GM21526 (cell line): Measurements from ENCODE around the gene IQSEC1.

ENCODE experiments used
- ATAC-seq: cut with Tn5 transposase; IDR thresholded peaks from one replicate; pipeline ENCODE4 v1.9.1; 2021; ENCODE audit warnings: moderate library complexity; ENCODE audit not compliant: unreplicated experiment, low FRiP score

IQSEC1 gene

DNA sequence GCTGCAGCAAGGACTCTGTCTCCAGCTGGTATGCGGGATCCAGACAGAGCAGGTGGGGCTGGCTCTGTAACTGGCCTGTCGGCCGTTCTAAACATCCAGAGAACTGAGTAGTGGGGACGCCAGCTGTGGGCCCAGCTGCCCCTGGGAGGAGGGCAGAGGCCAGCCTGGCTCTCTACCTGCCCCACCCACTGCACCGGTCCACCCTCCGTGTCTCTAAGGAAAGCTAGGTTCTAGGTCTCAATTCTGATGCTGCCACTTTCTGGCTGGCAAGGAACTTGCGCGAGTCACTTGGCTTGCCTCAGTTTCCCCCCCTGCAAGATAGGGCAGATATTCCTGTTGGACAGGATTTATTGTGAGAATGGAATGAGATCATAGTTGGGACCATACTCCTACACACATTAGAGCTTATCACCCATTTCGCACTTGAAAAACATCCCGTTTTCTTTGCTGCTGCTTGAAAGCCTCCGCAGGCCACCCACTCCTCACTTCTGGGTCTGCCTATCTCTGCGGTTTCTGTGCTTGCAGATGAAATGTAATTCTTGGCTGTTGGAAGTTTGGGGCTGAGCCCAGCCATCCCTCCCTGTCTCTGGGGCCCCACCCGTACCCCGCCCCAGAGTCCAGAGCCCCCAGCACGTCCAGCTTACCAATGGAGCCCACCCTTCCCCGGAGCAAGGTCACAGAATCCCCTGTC lies 65.8 kb downstream of the IQSEC1 start:
- no peak for ATAC-seq

DNA sequence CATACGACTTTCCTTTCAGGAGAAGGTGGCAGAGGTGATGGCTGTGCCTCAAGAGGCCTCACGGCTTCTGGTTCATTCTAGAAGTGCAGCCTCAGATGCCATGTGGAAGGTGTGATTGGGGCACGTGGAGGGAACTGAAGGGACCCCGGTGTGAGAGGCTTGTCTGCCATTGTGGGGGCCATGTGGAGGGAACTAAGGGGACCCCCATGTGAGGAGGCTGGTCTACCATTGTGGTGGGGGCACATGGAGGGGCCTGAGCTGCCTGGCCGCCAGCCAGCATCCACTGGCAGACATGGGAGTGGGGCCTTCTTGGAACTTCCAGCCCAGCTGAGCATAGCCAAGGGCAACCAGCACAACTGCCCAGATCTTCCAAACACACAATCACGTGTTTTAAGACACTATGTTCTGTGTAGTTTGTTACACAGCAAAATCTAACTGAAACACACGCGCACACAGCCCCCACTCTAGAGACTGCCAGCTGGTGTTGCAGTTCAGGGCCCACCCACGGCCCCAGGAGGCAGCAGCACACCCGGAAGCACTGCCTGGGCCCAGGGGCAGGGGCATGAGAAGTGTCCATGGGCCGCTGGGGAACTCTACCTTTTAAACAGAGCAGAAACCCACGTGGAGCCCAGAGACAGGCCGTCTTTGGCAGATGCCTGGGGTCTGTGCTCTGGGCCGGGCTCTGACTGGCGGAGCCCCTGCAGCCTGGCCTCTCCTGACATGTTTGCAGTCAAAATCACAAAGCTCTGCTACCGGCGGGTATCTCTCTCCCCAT lies 66.8 kb downstream of the IQSEC1 start:
- no peak for ATAC-seq

DNA sequence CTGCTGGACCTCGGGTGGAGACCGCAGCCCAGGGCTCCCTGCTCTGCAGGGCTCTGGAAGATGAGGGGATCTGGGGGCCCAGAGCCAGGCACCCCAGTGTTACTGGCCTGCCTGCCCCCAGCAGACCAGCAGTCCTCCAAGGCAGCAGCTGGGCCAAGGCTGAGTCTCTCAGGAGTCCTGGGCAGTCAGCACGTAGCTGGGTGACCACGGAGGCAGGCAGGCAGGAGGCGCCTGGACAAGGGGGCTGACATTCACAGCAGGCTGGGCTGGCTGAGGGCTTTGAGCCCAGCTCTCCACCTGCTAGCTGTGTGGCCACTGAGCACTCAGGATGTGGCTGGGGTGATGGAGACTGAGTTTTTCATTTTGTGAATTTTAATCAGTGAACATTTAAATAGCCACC lies 67.9 kb downstream of the IQSEC1 start:
- no peak for ATAC-seq

DNA sequence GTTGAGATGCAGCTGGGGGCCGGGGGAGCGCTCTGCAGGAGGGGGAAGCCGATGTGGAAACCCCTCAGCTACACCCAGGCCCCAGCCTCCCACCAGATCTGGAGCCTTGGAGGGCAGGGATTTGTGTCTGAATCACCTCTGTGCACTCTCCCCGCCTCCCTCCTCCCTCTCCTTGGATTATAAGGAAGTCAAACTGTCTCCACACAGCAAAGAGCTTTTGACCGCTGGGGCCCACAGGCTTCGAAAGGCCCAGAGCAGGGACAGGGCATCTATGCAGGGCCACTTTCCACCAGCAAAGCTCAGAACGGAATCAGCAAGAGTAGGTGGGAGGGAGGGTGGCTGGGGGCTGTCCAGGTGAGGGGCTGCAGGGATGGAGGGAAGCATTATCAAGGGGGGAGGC lies 68.9 kb downstream of the IQSEC1 start:
- no peak for ATAC-seq

DNA sequence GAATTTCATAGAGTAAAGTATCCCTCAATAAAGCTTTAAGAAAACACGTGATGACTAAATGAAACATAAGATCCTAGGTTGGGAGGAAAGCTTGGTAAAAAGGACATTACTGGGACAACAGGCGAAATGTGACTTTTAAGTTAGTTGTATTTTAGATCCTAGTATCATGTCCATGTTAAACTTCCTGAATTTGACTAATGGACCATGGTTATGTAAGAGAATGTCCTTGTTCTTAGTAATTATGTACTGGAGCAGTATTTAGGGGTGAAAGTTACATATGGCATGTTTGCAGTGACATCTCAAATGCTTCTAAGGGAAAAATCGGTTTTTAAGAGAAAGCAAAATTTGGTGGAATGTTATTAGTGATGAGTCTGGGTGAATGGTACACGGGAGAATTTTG lies 69.6 kb downstream of the IQSEC1 start:
- no peak for ATAC-seq

DNA sequence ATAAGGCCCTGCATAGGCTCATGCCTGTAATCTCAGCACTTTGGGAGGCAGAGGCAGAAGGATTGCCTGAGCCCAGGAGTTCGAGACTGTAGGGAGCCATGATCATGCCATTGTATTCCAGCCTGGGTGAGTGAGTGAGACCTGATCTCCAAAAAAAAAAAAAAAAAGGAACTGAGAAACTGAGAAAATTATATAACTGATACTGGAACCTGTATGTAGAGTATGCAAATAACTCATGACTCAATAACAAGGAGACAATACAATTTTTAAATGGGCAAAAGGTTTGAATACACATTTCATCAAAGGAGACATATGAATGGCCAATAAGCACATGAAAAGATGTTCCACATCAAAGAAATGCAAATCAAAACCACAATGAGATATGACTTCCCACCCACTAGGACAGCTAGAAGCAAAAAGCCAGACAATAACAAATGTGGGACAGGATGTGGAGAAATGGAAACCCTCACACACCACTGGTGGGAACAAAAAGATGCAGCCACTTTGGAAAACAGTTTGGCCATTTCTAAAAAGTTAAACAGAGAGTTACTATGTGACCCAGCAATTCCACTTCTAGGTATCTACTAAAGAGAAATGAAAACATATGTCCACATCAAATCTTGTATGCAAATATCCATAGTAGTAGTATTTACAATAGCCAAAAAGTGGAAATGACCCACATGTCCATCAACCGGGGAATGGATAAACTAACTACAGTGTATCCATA lies 70.7 kb downstream of the IQSEC1 start:
- peak; percentile 65 for ATAC-seq

DNA sequence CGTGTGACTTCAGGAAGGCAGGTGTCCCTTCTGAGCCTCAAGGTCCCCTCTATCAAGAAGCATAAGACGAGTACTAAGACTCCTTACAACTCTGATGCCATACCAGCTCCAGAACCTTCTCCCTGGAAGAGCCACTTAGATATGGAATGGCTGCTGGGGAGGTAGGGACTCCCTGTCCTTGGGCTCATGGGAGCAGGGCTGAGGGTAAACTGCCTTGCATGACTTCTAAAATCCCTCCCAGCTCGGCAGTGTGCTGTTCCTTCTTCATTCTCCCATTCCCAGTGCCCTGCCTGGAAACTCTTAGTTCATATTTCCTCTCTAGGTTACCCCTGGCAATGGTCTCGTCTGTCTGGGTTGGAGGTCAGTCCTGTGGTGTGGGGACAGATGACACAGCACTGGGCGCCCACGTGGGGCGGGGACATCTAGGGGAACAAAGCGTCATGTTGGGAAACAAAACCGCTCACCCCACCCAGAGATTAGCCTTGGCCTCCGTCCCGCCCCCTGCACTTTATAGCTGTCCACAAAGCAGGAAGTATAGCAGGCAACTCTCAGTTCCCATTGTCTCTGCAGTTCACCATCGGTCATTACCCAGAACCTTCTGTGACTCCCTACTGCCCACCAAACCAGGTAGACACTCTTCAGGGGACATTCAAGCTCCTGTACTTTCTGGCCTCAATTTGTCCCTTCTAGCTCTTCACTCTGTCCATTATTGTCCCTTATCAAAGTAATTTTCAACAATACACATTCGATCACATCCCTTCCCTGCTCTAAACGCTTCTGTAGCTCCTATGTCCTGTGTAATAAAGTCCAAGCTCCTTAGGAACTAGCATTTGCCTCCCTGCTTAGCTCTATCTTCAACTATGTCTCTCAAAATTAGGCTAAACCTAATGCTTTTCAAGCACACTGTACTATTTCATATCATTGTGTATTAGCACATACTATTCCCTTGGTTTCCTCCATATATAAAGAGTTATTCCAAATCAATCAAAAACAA lies 73.8 kb downstream of the IQSEC1 start:
- peak; percentile 39 for ATAC-seq

DNA sequence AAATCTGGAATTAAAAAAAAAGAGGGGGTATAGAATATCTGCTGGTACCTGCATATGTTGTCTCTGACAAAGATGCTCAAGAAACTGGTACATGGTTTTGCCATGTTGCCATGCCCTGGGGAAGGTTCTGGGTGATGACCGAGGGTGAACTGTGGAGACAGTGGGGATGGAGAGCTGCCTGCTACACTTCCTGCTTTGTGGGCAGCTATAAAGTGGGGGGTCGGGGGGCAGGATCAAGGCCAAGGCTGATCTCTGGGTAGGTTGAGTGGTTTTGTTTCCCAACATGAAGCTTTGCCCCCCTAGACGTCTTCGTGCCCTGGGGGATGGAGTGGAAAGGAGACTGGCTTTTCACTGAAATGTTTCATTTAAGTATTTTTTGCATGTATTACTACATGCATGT lies 74.6 kb downstream of the IQSEC1 start:
- ATAC-seq, result no peak

DNA sequence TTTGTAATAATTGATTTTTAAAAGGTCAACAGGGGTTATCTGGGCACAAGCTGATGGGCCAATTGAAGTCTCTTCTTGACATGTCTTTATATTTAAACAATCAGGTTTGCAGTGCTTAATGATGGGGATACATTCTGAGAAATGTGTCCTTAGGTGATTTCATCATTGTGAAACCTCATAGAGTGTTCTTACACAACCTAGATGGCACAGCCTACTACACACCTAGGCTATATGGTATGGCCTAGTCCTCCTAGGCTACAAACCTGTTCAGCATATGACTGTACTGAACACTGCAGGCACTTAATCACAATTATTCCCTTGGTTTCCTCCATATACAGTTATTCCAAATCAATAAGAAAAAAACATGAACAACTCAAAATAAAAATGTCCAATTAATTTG lies 75.8 kb downstream of the IQSEC1 start:
- ATAC-seq, result no peak

DNA sequence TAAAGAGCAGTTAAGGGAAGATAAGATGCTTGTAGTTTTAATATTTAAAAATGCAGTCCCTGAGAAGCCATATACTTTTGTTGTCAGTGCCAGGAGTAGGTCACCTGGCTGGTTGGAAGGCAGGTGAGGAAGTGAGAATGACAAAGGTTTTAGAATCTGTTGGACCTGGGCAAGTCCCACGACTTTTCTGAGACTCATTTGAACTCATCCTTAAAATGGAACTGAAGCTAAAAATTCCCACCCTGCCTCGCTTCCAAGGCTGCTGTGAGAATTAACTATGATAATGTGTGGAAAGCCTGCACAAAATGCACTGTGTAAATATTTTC lies 77.1 kb downstream of the IQSEC1 start:
- ATAC-seq, result no peak

DNA sequence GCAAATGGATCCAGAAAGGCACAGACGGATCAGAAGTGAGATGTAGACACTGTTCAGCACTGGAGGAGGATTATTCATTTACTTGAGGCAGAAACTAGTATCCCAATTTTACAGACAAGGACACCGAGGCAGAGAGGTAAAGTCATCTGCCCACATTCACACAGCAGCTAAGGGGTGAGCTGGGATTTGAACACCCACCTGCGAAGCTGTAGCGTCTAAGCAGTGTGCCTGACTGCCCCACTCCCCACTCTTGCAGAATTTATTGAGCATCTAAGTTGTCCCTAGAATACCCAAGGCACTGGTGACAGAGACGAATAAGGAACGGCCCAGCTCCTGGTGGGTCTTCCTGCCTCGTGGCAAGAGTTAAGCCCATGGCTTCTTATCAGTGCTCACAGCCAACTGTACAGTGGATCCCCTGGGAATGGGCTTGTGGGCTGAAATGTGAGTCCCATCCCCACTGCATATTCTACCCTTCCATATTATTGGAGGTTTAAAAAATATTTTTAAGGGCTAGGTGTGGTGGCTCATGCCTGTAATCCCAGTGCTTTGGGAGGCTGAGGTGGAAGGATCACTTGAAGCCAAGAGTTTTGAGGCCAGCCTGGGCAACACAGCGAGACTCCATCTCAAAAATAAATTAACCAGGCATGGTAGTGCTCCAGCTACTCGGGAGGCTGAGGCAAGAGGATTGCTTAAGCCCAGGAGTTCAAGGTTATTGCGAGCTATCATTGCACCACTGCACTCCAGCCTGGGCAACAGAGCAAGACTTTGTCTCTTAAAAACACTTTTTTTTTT lies 77.6 kb downstream of the IQSEC1 start:
- no peak for ATAC-seq

DNA sequence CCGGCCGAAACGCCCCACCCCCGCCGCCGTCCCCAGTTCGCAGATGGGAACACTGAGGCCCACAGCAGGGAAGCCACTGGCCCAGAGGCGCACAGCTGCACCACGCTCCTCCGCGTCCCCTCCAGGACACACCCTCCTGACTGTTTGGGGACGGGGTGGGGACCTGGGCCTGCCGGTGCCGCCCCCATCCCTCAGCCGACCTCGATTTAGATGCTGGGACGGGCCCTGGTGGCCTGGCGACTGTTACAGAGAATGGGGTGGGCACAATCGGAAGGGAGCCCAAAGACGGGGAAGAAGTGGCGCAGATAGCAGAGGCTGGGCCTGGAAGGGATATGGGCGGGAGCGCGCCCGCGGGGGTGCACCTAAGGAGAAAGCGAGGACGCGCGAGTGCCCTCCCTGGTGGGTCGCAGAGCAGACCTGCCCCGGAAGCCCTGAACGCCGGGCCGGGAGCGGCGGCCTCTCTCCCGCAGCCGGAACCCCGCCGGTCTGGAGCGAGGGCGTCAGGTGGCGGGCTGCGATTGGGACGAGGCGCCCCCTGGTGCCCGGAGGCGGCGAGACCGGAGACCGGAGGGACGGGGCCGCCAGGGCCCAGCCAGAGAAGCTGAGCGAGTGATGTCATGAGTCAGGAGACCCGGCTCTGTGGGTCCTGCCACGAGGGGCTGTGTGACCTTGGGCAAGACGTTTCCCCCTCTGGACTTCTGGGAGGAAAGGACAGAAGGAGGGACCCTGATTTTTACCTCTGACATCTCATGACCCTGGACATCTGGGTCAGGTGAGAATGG lies 78.4 kb downstream of the IQSEC1 start:
- peak; percentile 67 for ATAC-seq

DNA sequence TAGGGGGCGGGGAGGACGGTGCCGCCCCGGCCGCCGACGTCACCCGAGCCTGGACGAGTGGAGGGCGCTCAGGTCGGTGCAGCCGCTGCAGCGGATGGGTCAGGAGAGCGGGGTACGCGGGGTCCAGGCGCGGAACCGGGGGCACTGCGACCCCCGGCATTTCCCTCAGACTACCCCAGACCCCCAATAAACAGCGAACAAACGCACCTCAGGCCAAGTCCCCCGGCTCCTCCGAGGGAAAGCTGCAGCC lies 78.9 kb downstream of the IQSEC1 start:
- ATAC-seq, result no peak

DNA sequence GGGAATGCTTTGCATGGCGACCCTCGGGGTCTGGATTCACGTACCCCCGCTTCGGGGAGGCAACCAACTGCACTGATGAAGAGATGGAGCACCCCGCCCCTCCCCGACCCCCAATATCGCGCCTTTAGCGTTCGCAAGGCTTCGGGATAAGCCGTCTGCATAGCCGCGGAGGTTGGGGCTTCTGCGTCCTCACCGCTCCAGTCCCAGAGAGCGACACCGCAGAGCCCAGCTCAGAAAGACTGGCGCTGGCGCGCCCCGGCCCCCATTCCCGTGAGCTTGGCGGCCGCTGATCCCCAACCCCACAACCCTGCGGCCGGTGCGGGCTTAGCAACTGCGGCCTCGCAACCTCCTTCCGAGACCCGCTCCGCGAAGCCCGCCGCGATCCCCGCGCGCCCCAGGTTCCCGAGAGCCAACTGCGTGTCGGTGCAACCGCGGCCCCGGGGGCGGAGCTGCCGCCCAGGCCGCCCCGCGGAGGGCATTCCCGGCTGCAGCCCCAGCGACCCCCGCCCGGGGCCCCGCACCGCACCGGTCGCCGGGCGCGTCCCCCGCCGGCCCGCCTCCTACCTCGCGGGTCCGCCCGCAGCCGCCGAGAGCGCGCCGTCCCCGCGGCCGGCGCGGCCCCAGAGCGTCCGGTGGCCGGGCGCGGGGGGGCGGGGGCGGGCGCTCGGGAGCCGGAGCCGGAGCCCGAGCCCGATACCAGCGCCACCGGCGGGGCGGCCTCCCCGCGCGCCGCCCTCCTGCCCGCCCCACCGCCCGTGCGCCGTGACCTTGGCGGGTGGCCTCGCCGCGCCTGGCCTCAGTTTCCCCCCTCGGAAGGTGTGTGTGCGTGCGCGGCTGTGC lies 79.5 kb downstream of the IQSEC1 start:
- no peak for ATAC-seq

DNA sequence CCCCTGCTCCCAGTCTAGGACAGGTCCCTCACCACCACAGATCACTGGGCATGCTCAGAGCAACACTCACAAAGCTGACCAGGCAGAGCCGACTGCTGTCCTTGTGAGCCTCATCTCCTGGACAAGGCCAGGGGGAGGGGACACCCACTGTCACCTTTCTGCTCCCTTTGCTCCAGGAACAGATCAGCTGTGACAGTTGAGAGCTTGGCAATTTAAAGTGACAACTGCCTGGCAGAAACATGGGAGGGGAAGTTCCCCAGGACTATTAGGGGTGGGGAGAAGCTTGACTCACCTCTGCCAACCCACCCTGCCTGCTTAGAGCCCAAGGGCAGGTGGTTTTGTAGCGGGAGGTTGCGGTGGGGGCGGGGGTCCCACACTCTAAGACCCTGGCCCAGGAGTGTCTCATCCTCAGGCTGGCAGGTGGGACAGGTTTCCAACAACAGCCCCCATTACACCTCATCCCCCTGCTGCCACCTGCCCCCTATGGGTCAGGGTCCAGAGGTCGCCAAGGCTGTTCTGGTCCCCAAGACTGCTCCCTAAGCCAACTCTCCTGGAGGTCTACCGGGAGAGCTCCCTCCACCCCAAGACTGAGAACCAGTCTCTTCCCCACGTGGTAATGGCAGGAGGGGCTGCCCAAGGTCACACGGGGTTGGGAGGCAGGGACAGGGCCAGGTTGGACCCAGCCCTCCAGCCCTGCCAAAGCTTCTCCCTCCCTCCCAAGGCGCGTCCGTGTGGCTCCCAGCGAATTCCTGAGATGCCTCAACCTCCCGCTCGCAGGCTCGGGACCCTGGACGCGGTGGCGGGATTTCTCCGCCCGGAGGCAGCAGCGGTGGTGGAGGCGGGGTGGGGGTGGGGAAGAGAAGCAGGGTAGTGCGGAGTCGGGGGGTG lies 80.4 kb downstream of the IQSEC1 start:
- ATAC-seq, result no peak

DNA sequence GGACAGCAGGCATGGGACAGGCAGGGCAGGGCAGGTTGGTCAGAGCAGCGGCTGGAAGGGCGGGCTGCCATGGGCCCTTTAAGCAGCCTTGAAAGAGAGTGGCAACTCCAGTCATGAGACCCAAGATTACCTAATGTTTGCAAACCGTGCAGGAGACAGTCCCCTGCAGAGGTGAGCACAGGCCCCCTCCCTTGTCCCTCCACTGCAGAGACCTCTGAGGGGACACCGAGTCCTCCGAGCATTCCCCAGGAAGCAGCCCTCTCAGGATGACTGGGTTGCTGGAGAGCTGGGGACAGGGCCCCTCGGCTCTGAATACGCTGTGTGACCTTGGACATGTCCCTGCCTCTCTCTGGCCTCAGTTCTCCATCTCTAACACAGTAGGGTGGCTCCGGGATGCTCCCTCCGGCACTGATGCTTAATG lies 81.4 kb downstream of the IQSEC1 start:
- ATAC-seq, result no peak

DNA sequence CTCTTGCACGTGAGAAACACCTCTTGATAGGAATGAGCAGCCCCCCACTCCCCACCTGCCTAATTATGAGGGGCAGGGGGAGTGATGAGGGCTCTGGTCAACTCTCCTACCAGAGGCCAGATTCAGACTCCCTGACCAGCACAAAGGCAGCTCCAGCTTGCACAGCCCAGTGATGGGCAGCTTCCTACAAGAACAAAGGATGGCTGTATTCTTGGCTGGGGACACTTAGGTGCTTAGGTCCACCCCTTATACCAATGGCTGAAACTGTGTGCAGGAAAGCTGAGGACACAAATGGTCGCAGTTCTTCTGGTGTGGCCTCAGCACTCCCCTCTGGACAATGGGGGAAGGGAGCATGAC lies 81.8 kb downstream of the IQSEC1 start:
- no peak for ATAC-seq
